CD14-positive monocyte (primary cell): ENCODE results near the gene DDX39A. TPM values are rescaled to one million over a fixed set of nuclear protein-coding genes. Genes with fewer than 3 reads are reported as not detected.
"Not testable (repeated sequence)": the region's sequence is repeated elsewhere in the genome, so short reads cannot be mapped to it uniquely, and the experiment has no call there.

ENCODE experiments used
- DNase-seq, 3 donors: peaks; one replicate each; pipeline ENCODE4 v3.0.0-alpha.2; 2011 to 2022
- H2AFZ ChIP-seq: 2 replicates; pipeline ENCODE4 v1.6.0; 2012; ENCODE audit warnings: mild to moderate bottlenecking, low read depth, low read length, inconsistent platforms; ENCODE audit not compliant: insufficient read depth, poor library complexity, severe bottlenecking
- H3K27ac ChIP-seq, 2 donors: 1 replicate in 1 of 2; 2 replicates in 1 of 2; pipeline ENCODE4 v1.5.1; 2012 to 2013; ENCODE audit warnings: low read length in 2 of 2, control low read depth in 1 of 2, inconsistent platforms in 1 of 2, low read depth in 1 of 2, mild to moderate bottlenecking in 1 of 2
- H3K27me3 ChIP-seq, 2 donors: one replicate each; pipeline versions ENCODE4 v1.6.0 to v1.6.1; 2011 to 2013; ENCODE audit warnings: low read length in 2 of 2; ENCODE audit not compliant: control insufficient read depth in 2 of 2, insufficient read depth in 2 of 2
- H3K36me3 ChIP-seq, 2 donors: replicated peaks in 1 of 2; 1 replicate in 1 of 2; 2 replicates in 1 of 2; pipeline versions ENCODE4 v1.5.1 to v1.6.1; 2012 to 2013; ENCODE audit warnings: low read length in 2 of 2, control low read depth in 1 of 2, inconsistent platforms in 1 of 2, mild to moderate bottlenecking in 1 of 2; ENCODE audit not compliant: insufficient read depth in 2 of 2, control insufficient read depth in 1 of 2
- H3K4me1 ChIP-seq, 2 donors: 1 replicate in 1 of 2; 2 replicates in 1 of 2; pipeline versions ENCODE4 v1.5.1 to v1.6.1; 2012 to 2013; ENCODE audit warnings: low read length in 2 of 2, control low read depth in 1 of 2, inconsistent platforms in 1 of 2, mild to moderate bottlenecking in 1 of 2, moderate library complexity in 1 of 2; ENCODE audit not compliant: insufficient read depth in 2 of 2, control insufficient read depth in 1 of 2
- H3K4me2 ChIP-seq: replicated peaks from 2 replicates; pipeline ENCODE3; 2012; ENCODE audit warnings: low read length, moderate library complexity, mild to moderate bottlenecking; ENCODE audit not compliant: poor library complexity, severe bottlenecking; ENCODE audit errors: extremely low read depth
- H3K4me3 ChIP-seq, 3 experiments: fragments of 200-600 bp in 1 of 3; sonication (generic) in 1 of 3; replicated peaks in 1 of 3; 1 replicate in 2 of 3; 2 replicates in 1 of 3; pipeline ENCODE4 v1.5.1; 2011 to 2013; ENCODE audit warnings: low read length in 3 of 3, mild to moderate bottlenecking in 3 of 3, control low read depth in 2 of 3, low read depth in 2 of 3, inconsistent platforms in 1 of 3, moderate library complexity in 1 of 3
- H3K79me2 ChIP-seq: 2 replicates; pipeline ENCODE4 v1.6.0; 2012; ENCODE audit warnings: mild to moderate bottlenecking, control low read depth, inconsistent platforms, low read length, moderate library complexity; ENCODE audit not compliant: insufficient read depth
- H3K9ac ChIP-seq: 2 replicates; pipeline ENCODE4 v1.6.0; 2017; ENCODE audit warnings: low read length, mild to moderate bottlenecking; ENCODE audit not compliant: insufficient read depth, poor library complexity, severe bottlenecking
- H3K9me3 ChIP-seq, 2 donors: replicated peaks in 1 of 2; 1 replicate in 1 of 2; 2 replicates in 1 of 2; pipeline versions ENCODE4 v1.5.1 to v1.6.1; 2012 to 2013; ENCODE audit warnings: low read length in 2 of 2, control low read depth in 1 of 2; ENCODE audit not compliant: control insufficient read depth in 1 of 2, insufficient read depth in 1 of 2
- H4K20me1 ChIP-seq: 2 replicates; pipeline ENCODE4 v1.6.0; 2012; ENCODE audit warnings: mild to moderate bottlenecking, low read length, control low read depth, moderate library complexity; ENCODE audit not compliant: insufficient read depth
- H3K27ac Mint-ChIP-seq, 7 donors: one replicate each; pipeline ENCODE4 v1.8.0; 2020; ENCODE audit warnings: mild to moderate bottlenecking in 7 of 7, mixed read lengths in 7 of 7, moderate library complexity in 6 of 7, inconsistent platforms in 2 of 7
- H3K27me3 Mint-ChIP-seq, 3 donors: one replicate each; pipeline ENCODE4 v1.8.0; 2021 to 2022; ENCODE audit warnings: low read depth in 3 of 3, mild to moderate bottlenecking in 3 of 3, mixed read lengths in 3 of 3, moderate library complexity in 3 of 3, inconsistent platforms in 1 of 3
- H3K36me3 Mint-ChIP-seq, 2 donors: one replicate each; pipeline ENCODE4 v1.8.0; 2020; ENCODE audit warnings: mixed read lengths in 2 of 2, inconsistent platforms in 1 of 2, mild to moderate bottlenecking in 1 of 2
- H3K4me1 Mint-ChIP-seq: one replicate; pipeline ENCODE4 v1.8.0; 2020; ENCODE audit warnings: mild to moderate bottlenecking, mixed read lengths
- H3K4me3 Mint-ChIP-seq, 2 donors: one replicate each; pipeline ENCODE4 v1.8.0; 2020; ENCODE audit warnings: mild to moderate bottlenecking in 2 of 2, mixed read lengths in 2 of 2, moderate library complexity in 1 of 2
- H3K9me3 Mint-ChIP-seq, 7 donors: one replicate each; pipeline ENCODE4 v1.8.0; 2020 to 2022; ENCODE audit warnings: mixed read lengths in 7 of 7, mild to moderate bottlenecking in 6 of 7, moderate library complexity in 6 of 7, inconsistent platforms in 2 of 7
- CTCF ChIP-seq: fragments of 200-600 bp; IDR thresholded peaks from one replicate; pipeline ENCODE4 v1.8.0; 2022; ENCODE audit warnings: antibody characterized with exemption, mild to moderate bottlenecking
- WGBS: methylation state at CpG from one replicate; pipeline ENCODE4 v1.1.5; 2013; ENCODE audit warnings: missing lambda C conversion rate; ENCODE audit not compliant: insufficient coverage; 5-methylcytosine and 5-hydroxymethylcytosine counted together
- intact Hi-C, 2 donors: fragments of 100-400 bp; cut with micrococcal nuclease; formaldehyde crosslinking; loops; one replicate each; pipeline versions ENCODE4 v1.15.0 to v1.15.1; 2023
- polyA plus RNA-seq, 3 donors: library from polyadenylated mRNA; depleted of rRNA in 1 of 3; unstranded in 2 of 3; stranded (reverse) in 1 of 3; fragments of 300-500 nt in 2 of 3; fragments of >200 nt in 1 of 3; fragmentation: Illumina TruSeq in 2 of 3; gene quantifications; 1 replicate in 2 of 3; 2 replicates in 1 of 3; pipeline ENCODE4 v1.2.3, GENCODE V29; 2012 to 2021

Gene DDX39A
- polyA plus RNA-seq, 3 donors, result 78.7 to 187 (median 83.5) TPM

GRCh38 chr19:14366529-14366928 lies 52.6 kb downstream of the DDX39A start:
- Mint-ChIP-seq H3K36me3 (peaks cover 2% of the 10 kb centered on the region in 2 donors), H3K9me3 (peaks cover 0 to 2% (median 0%) of the 10 kb centered on the region in 7 donors), H3K27me3 (peaks cover 0 to 7% (median 3%) of the 10 kb centered on the region in 3 donors), H3K4me1 (peaks cover 78% of the 10 kb centered on the region), H3K27ac (peak overlapping the region; percentile 91 to 98 (median 95)), H3K4me3 (peak overlapping the region; percentile 39 to 67)
- peak overlapping the region; percentile 62 for H3K4me2 ChIP-seq
- peak; percentile 69 to 78 (median 74) for DNase-seq
- no peaks in the 10 kb centered on the region for H3K27me3 ChIP-seq
- no peak overlapping the region for H2AFZ ChIP-seq
- WGBS, result 22% methylated on average over 3 of the region's 3 CpGs
- no peaks in the 10 kb centered on the region for H3K79me2 ChIP-seq
- peaks cover 82% of the 10 kb centered on the region in 2 donors for H3K4me1 ChIP-seq
- intact Hi-C loops, result no loop called here
- H4K20me1 ChIP-seq, result no peaks in the 10 kb centered on the region
- no peaks in the 10 kb centered on the region for H3K9me3 ChIP-seq
- H3K4me3 ChIP-seq, result peak overlapping the region in 1 of 3 experiments; percentile 53
- H3K36me3 ChIP-seq, result no peaks in the 10 kb centered on the region
- no peak for TF ChIP-seq CTCF
- no peak overlapping the region for H3K9ac ChIP-seq
- H3K27ac ChIP-seq, result peak overlapping the region in 1 of 2 donors; percentile 40

GRCh38 chr19:14364098-14364443 lies 55.1 kb downstream of the DDX39A start:
- peak overlapping the region in 3 of 7 donors; percentile 13 to 81 (median 55) for H3K27ac Mint-ChIP-seq
- not testable (repeated sequence) for H3K36me3 ChIP-seq, H3K9me3 ChIP-seq, H3K27me3 Mint-ChIP-seq, DNase-seq, H3K9me3 Mint-ChIP-seq, H3K36me3 Mint-ChIP-seq, H4K20me1 ChIP-seq, H3K27me3 ChIP-seq, H3K9ac ChIP-seq, H3K79me2 ChIP-seq
- peak overlapping the region in 1 of 2 donors; percentile 76 for H3K4me3 Mint-ChIP-seq
- Histone ChIP-seq H3K4me1 (peaks cover 57 to 60% of the 10 kb centered on the region in 2 donors), H2AFZ (peak overlapping the region; percentile 83), H3K27ac (peak overlapping the region in 1 of 2 donors; percentile 38), H3K4me3 (peak overlapping the region in 1 of 3 experiments; percentile 76), H3K4me2 (peak overlapping the region; percentile 81)
- intact Hi-C loops, result loop anchor here (5.0 kb wide), 1 partner anchor 38 kb away; no protein-coding TSS in a partner anchor
- WGBS, result 91% methylated on average over 5 of the region's 9 CpGs
- peaks cover 58% of the 10 kb centered on the region for H3K4me1 Mint-ChIP-seq
